GM12878 (cell line): Measurements from ENCODE around the gene NFIX. TPM values are rescaled to one million over a fixed set of nuclear protein-coding genes. Genes with fewer than 3 reads are reported as not detected.

Experiments used
- CBX3 ChIP-seq: fragments of 200-600 bp; sonication (generic); IDR thresholded peaks from 2 replicates; pipeline ENCODE4 v1.6.1; 2016; ENCODE audit warnings: low read depth, borderline replicate concordance
- NBN ChIP-seq: fragments of 450-650 bp; IDR thresholded peaks from 2 replicates; pipeline ENCODE4 v1.6.1; 2016
- TBL1XR1 ChIP-seq: IDR thresholded peaks from 2 replicates; pipeline ENCODE4 v1.6.1; 2012; ENCODE audit warnings: low read depth, low read length, improper control_type of control experiment
- polyA plus RNA-seq, 11 experiments: library from polyadenylated mRNA; depleted of rRNA in 4 of 11; unstranded in 6 of 11; stranded (reverse) in 5 of 11; fragments of >200 nt; fragmentation: Nextera tagmentation in 4 of 11; fragmentation: Illumina TruSeq in 1 of 11; extraction: Ambion mirVana in 4 of 11; extraction: Trizol in 1 of 11; gene quantifications; 1 replicate in 1 of 11; 2 replicates in 10 of 11; pipeline versions ENCODE4 v1.2.1 to v1.2.3, GENCODE V29; 2011 to 2016; ENCODE audit warnings: inconsistent platforms in 2 of 11, missing spikeins in 2 of 11, low read depth in 1 of 11
- total RNA-seq, 4 experiments: library from RNA; depleted of rRNA in 3 of 4; stranded (reverse); fragments of >200 nt in 3 of 4; fragmentation: Illumina TruSeq in 1 of 4; extraction: Trizol in 1 of 4; gene quantifications; 2 replicates each; pipeline versions ENCODE4 v1.2.1 to v1.2.3, GENCODE V29; 2013 to 2021
- TF ChIP-seq, protein P1 (sequence below): fragments of 450-650 bp; formaldehyde crosslinking; IDR thresholded peaks from 2 replicates; pipeline ENCODE4 v1.4.0; 2022; ENCODE audit warnings: mild to moderate bottlenecking, moderate library complexity
- TF ChIP-seq, protein P2 (sequence below), 3 experiments: IDR thresholded peaks in 2 of 3; conservative IDR thresholded peaks in 1 of 3; 2 replicates each; pipeline ENCODE4 v1.5.1; 2011; ENCODE audit warnings: low read depth in 3 of 3, low read length in 3 of 3, mild to moderate bottlenecking in 3 of 3, control low read depth in 2 of 3, moderate library complexity in 2 of 3, inconsistent platforms in 1 of 3, mixed read lengths in 1 of 3; ENCODE audit not compliant: control insufficient read depth in 2 of 3, insufficient read depth in 1 of 3; ENCODE audit errors: extremely low read depth in 1 of 3
- TF ChIP-seq, protein P3 (sequence below): fragments of 450-650 bp; IDR thresholded peaks from 2 replicates; pipeline ENCODE4 v1.6.1; 2017; ENCODE audit warnings: mild to moderate bottlenecking, moderate library complexity

Gene NFIX
- total and polyA plus RNA-seq, 10 of the 15 experiments (the other 5 are each of a cell fraction or from before 2014, with no cell fraction given), result 0.02 to 2.2 (median 0.28) TPM

DNA sequence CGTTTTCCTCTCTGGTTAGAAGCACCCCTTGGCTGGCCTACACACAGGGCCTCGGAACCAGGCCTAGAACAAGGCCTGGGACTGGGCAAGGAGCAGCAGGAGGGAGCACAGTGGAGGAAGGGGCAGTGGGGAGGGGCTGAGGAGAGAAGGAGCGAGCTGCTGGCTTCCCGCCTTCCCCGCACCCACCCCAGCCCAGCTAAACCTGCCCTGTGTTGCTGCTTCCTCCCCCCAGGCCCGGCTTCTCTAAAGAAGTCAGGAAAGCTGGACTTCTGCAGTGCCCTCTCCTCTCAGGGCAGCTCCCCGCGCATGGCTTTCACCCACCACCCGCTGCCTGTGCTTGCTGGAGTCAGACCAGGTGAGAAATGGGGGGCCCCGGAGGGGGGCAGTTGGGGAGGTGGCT is 83.1 kb downstream of the NFIX start (continued):
- TF ChIP-seq, protein P1, sequence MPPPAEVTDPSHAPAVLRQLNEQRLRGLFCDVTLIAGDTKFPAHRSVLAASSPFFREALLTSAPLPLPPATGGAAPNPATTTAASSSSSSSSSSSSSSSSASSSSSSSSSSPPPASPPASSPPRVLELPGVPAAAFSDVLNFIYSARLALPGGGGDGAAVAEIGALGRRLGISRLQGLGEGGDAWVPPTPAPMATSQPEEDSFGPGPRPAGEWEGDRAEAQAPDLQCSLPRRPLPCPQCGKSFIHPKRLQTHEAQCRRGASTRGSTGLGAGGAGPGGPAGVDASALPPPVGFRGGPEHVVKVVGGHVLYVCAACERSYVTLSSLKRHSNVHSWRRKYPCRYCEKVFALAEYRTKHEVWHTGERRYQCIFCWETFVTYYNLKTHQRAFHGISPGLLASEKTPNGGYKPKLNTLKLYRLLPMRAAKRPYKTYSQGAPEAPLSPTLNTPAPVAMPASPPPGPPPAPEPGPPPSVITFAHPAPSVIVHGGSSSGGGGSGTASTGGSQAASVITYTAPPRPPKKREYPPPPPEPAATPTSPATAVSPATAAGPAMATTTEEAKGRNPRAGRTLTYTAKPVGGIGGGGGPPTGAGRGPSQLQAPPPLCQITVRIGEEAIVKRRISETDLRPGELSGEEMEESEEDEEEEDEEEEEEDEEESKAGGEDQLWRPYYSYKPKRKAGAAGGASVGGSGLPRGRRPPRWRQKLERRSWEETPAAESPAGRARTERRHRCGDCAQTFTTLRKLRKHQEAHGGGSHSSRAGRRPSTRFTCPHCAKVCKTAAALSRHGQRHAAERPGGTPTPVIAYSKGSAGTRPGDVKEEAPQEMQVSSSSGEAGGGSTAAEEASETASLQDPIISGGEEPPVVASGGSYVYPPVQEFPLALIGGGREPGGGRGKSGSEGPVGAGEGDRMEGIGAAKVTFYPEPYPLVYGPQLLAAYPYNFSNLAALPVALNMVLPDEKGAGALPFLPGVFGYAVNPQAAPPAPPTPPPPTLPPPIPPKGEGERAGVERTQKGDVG (CRISPR knock-in tag), result no peak
- TF ChIP-seq, protein P2, sequence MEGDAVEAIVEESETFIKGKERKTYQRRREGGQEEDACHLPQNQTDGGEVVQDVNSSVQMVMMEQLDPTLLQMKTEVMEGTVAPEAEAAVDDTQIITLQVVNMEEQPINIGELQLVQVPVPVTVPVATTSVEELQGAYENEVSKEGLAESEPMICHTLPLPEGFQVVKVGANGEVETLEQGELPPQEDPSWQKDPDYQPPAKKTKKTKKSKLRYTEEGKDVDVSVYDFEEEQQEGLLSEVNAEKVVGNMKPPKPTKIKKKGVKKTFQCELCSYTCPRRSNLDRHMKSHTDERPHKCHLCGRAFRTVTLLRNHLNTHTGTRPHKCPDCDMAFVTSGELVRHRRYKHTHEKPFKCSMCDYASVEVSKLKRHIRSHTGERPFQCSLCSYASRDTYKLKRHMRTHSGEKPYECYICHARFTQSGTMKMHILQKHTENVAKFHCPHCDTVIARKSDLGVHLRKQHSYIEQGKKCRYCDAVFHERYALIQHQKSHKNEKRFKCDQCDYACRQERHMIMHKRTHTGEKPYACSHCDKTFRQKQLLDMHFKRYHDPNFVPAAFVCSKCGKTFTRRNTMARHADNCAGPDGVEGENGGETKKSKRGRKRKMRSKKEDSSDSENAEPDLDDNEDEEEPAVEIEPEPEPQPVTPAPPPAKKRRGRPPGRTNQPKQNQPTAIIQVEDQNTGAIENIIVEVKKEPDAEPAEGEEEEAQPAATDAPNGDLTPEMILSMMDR (IDR thresholded peaks at IDR 0.05 in 2 of 3, conservative IDR thresholded peaks at IDR 0.05 in 1 of 3; ENCODE audit: control insufficient read depth in 2 of 3, extremely low read depth in 1 of 3, insufficient read depth in 1 of 3, low read depth in 3 of 3, low read length in 3 of 3), result no peak
- TF ChIP-seq NBN (no peak), TBL1XR1 (no peak), CBX3 (no peak)
- TF ChIP-seq, protein P3, sequence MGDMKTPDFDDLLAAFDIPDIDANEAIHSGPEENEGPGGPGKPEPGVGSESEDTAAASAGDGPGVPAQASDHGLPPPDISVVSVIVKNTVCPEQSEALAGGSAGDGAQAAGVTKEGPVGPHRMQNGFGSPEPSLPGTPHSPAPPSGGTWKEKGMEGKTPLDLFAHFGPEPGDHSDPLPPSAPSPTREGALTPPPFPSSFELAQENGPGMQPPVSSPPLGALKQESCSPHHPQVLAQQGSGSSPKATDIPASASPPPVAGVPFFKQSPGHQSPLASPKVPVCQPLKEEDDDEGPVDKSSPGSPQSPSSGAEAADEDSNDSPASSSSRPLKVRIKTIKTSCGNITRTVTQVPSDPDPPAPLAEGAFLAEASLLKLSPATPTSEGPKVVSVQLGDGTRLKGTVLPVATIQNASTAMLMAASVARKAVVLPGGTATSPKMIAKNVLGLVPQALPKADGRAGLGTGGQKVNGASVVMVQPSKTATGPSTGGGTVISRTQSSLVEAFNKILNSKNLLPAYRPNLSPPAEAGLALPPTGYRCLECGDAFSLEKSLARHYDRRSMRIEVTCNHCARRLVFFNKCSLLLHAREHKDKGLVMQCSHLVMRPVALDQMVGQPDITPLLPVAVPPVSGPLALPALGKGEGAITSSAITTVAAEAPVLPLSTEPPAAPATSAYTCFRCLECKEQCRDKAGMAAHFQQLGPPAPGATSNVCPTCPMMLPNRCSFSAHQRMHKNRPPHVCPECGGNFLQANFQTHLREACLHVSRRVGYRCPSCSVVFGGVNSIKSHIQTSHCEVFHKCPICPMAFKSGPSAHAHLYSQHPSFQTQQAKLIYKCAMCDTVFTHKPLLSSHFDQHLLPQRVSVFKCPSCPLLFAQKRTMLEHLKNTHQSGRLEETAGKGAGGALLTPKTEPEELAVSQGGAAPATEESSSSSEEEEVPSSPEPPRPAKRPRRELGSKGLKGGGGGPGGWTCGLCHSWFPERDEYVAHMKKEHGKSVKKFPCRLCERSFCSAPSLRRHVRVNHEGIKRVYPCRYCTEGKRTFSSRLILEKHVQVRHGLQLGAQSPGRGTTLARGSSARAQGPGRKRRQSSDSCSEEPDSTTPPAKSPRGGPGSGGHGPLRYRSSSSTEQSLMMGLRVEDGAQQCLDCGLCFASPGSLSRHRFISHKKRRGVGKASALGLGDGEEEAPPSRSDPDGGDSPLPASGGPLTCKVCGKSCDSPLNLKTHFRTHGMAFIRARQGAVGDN, result no peak
